Measurements from ENCODE around the gene CNTN4. TPM values are rescaled to one million over a fixed set of nuclear protein-coding genes. Genes with fewer than 3 reads are reported as not detected.

CNTN4 gene
- total RNA-seq, 1 donor from 2014 or later, result not detected

GRCh38 chr3:3023111-3023745 lies 924.6 kb downstream of the CNTN4 start:
- DNase-seq (ENCODE audit: low read depth in 2 of 2), result no peak

- no peak for DNase-seq (ENCODE audit: low read depth in 2 of 2)
These were observed 929.4 kb downstream of the CNTN4 start for GRCh38 chr3:3027976-3028567.

- no peak for DNase-seq (ENCODE audit: low read depth in 2 of 2)
These were observed 932.7 kb downstream of the CNTN4 start for GRCh38 chr3:3031326-3031725.

GRCh38 chr3:3037156-3037555 lies 938.5 kb downstream of the CNTN4 start:
- DNase-seq (ENCODE audit: low read depth in 2 of 2), result no peak

- DNase-seq (ENCODE audit: low read depth in 2 of 2), result no peak
These were observed 939.7 kb downstream of the CNTN4 start for GRCh38 chr3:3038201-3038991.

- DNase-seq (ENCODE audit: low read depth in 2 of 2), result no peak
These were observed 955.3 kb downstream of the CNTN4 start for GRCh38 chr3:3053974-3054373.

- DNase-seq (ENCODE audit: low read depth in 2 of 2), result no peak
These were observed 961.0 kb downstream of the CNTN4 start for GRCh38 chr3:3059645-3060044.

GRCh38 chr3:3064297-3064696 lies 965.6 kb downstream of the CNTN4 start:
- no peak for DNase-seq (ENCODE audit: low read depth in 2 of 2)

- DNase-seq (ENCODE audit: low read depth in 2 of 2), result no peak
These were observed 967.2 kb downstream of the CNTN4 start for GRCh38 chr3:3065876-3066275.

GRCh38 chr3:3066378-3066777 lies 967.7 kb downstream of the CNTN4 start:
- no peak for DNase-seq (ENCODE audit: low read depth in 2 of 2)

GRCh38 chr3:3066910-3067309 lies 968.2 kb downstream of the CNTN4 start:
- DNase-seq (ENCODE audit: low read depth in 2 of 2), result no peak

- DNase-seq (ENCODE audit: low read depth in 2 of 2), result no peak
These were observed 969.8 kb downstream of the CNTN4 start for GRCh38 chr3:3068358-3068881.

- no peak for DNase-seq (ENCODE audit: low read depth in 2 of 2)
These were observed 971.1 kb downstream of the CNTN4 start for GRCh38 chr3:3069723-3070122.

- no peak for DNase-seq (ENCODE audit: low read depth in 2 of 2)
These were observed 972.5 kb downstream of the CNTN4 start for GRCh38 chr3:3071136-3071535.

- DNase-seq (ENCODE audit: low read depth in 2 of 2), result no peak
These were observed 976.0 kb downstream of the CNTN4 start for GRCh38 chr3:3074551-3075257.

- no peak for DNase-seq (ENCODE audit: low read depth in 2 of 2)
These were observed 981.6 kb downstream of the CNTN4 start for GRCh38 chr3:3080309-3080708.

GRCh38 chr3:3081381-3082233 lies 982.9 kb downstream of the CNTN4 start:
- DNase-seq (ENCODE audit: low read depth in 2 of 2), result no peak

GRCh38 chr3:3082234-3082924 lies 983.7 kb downstream of the CNTN4 start:
- no peak for DNase-seq (ENCODE audit: low read depth in 2 of 2)

- no peak for DNase-seq (ENCODE audit: low read depth in 2 of 2)
These were observed 986.2 kb downstream of the CNTN4 start for GRCh38 chr3:3084890-3085289.

GRCh38 chr3:3085782-3086181 lies 987.1 kb downstream of the CNTN4 start:
- DNase-seq (ENCODE audit: low read depth in 2 of 2), result no peak
